ENCODE results near the gene TMEM87B.

Gene TMEM87B, protein sequence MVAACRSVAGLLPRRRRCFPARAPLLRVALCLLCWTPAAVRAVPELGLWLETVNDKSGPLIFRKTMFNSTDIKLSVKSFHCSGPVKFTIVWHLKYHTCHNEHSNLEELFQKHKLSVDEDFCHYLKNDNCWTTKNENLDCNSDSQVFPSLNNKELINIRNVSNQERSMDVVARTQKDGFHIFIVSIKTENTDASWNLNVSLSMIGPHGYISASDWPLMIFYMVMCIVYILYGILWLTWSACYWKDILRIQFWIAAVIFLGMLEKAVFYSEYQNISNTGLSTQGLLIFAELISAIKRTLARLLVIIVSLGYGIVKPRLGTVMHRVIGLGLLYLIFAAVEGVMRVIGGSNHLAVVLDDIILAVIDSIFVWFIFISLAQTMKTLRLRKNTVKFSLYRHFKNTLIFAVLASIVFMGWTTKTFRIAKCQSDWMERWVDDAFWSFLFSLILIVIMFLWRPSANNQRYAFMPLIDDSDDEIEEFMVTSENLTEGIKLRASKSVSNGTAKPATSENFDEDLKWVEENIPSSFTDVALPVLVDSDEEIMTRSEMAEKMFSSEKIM

DNA sequence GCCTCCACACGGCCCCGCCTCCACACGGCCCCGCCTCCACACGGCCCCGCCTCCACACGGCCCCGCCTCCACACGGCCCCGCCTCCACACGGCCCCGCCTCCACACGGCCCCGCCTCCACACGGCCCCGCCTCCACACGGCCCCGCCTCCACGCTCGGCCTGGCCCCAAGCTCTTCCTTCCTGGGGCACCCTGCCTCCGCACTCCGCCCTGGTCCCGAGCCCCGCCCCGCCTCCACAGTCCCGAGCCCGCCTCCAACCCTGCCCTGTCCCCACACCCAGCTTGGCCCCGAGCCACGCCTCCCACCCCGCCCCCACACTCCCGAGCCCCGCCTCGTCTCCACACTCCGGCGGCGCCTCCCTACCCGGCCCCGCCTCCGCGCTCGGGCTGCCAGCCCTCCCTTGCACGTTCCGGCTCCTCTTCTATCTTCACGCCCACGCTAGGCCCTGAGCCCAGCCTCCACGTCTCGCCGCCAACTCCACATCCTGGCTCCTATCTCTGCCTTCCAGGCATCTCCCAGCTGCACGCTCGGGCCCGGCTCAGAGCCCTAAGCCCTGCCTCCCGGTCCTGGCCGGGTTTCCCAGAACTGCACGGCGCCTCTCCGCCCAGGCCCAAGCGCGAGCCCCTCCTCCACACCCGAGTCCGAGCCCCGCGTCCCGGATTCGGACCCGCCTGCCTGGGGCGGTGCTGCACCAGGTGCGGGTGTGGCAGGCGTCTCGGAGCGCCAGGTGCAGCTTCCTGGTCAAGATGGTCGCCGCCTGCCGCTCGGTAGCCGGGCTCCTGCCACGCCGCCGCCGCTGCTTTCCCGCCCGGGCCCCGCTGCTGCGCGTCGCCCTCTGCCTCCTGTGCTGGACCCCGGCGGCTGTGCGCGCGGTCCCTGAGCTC lies at the start of gene TMEM87B:
TSS of gene TMEM87B (plus strand) at position 423 of the 883 bp plus-strand sequence. CDS start at position 746, 323 bp downstream.
- TF ChIP-seq, protein P1, sequence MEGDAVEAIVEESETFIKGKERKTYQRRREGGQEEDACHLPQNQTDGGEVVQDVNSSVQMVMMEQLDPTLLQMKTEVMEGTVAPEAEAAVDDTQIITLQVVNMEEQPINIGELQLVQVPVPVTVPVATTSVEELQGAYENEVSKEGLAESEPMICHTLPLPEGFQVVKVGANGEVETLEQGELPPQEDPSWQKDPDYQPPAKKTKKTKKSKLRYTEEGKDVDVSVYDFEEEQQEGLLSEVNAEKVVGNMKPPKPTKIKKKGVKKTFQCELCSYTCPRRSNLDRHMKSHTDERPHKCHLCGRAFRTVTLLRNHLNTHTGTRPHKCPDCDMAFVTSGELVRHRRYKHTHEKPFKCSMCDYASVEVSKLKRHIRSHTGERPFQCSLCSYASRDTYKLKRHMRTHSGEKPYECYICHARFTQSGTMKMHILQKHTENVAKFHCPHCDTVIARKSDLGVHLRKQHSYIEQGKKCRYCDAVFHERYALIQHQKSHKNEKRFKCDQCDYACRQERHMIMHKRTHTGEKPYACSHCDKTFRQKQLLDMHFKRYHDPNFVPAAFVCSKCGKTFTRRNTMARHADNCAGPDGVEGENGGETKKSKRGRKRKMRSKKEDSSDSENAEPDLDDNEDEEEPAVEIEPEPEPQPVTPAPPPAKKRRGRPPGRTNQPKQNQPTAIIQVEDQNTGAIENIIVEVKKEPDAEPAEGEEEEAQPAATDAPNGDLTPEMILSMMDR (IDR thresholded peaks at IDR 0.05; ENCODE audit: low read depth, low read length, missing control alignments), result no peak
- H3K4me3 ChIP-seq (ENCODE audit: low read depth, low read length), result peak within 1 kb of the TSS; percentile 87
- in situ Hi-C loops (cut with HindIII; ENCODE audit: low sequenced_read_pairs), result no loop called here
- peak; percentile 94 for DNase-seq (ENCODE audit: low read depth)

- no peak for DNase-seq (ENCODE audit: low read depth)
- TF ChIP-seq, protein P1 (IDR thresholded peaks at IDR 0.05; ENCODE audit: low read depth, low read length, missing control alignments), result no peak
- in situ Hi-C loops (cut with HindIII; ENCODE audit: low sequenced_read_pairs), result no loop called here
- H3K4me3 ChIP-seq (ENCODE audit: low read depth, low read length), result no peak overlapping the region
These were observed 49.5 kb upstream of the TMEM87B start for GRCh38 chr2:112005406-112006075.

- TF ChIP-seq, protein P1 (IDR thresholded peaks at IDR 0.05; ENCODE audit: low read depth, low read length, missing control alignments), result no peak
- no peak for DNase-seq (ENCODE audit: low read depth)
- in situ Hi-C loops (cut with HindIII; ENCODE audit: low sequenced_read_pairs), result no loop called here
- H3K4me3 ChIP-seq (ENCODE audit: low read depth, low read length), result no peak overlapping the region
These were observed 49.0 kb upstream of the TMEM87B start for GRCh38 chr2:112006076-112006410.

- in situ Hi-C loops (cut with HindIII; ENCODE audit: low sequenced_read_pairs), result no loop called here
These were observed 47.6 kb upstream of the TMEM87B start for GRCh38 chr2:112007493-112007892.

GRCh38 chr2:112008910-112009485 lies 46.1 kb upstream of the TMEM87B start:
- no peak for DNase-seq (ENCODE audit: low read depth)
- TF ChIP-seq, protein P1 (IDR thresholded peaks at IDR 0.05; ENCODE audit: low read depth, low read length, missing control alignments), result no peak
- H3K4me3 ChIP-seq (ENCODE audit: low read depth, low read length), result no peak overlapping the region
- in situ Hi-C loops (cut with HindIII; ENCODE audit: low sequenced_read_pairs), result no loop called here

More at GRCh38 chr2:112007493-112007892, 47.6 kb upstream of the TMEM87B start:
- DNase-seq (ENCODE audit: low read depth), result no peak
- TF ChIP-seq, protein P1 (IDR thresholded peaks at IDR 0.05; ENCODE audit: low read depth, low read length, missing control alignments), result no peak
- no peak overlapping the region for H3K4me3 ChIP-seq (ENCODE audit: low read depth, low read length)

All from astrocyte of the cerebellum (primary cell).